ENCODE data around the gene GMPR.
"Not testable (repeated sequence)": the region's sequence is repeated elsewhere in the genome, so short reads cannot be mapped to it uniquely, and the experiment has no call there.

The GMPR gene

GRCh38 chr6:16226117-16227047 is 12.0 kb upstream of the GMPR start:
- DNase-seq = not testable (repeated sequence)

DNA sequence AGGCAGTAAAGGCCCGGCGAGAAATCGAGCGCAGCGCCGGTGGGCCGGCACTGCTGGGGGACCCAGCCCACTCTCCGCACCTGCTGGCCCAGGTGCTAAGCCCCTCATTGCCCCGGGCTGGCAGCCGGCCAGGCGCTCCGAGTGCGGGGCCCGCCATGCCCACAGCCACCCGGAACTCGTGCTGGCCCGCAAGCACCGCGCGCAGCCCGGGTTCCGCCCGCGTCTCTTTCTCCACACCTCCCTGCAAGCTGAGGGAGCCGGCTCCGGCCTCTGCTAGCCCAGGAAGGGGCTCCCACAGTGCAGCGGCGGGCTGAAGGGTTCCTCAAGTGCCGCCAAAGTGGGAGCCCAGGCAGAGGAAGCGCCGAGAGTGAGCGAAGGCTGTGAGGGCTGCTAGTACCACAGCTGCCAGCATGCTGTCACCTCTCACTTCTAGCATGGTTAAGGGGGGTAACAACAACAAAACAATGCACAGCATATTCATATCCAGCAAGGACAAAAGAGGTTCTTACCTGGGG is 11.3 kb upstream of the GMPR start:
- DNase-seq = no peak

DNA sequence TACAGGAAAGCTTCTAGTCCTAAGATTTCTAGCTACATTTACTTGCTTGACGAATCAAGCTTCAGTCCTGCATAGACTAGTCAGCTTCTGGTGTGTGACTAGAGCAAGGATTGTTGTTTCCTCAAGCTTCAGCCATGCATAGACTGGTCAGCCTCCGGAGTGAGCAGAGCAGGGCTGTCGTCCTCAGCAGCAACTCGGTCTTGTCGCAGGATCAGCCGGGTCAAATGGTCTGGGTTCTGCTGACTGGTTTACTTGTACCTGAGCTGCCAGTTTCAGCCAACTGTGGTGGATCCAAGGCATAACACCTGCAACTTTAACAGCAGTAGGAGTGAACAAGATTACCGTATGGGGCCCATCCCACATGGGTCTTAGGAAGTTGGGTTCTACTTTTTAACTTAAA is 10.8 kb upstream of the GMPR start:
- no peak for DNase-seq

DNA sequence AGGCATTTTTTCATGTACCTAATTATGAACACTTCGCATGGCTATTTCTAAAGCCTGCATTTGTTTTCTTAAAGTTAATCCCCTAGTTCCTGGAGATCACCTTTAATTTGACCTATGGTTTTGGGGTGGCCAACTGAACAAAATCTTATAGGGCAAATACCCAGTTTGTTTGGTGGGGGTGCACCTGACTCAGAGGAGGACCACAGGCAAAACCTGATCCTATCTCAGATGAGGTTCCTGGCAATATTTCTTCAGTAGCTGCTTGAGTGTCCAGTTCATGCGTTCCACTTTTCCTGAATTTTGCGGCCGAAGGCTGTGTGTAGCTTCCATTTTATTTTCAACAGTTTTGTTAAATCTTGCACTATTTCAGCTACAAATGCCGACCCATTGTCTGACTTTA is 10.3 kb upstream of the GMPR start:
- DNase-seq = no peak

DNA sequence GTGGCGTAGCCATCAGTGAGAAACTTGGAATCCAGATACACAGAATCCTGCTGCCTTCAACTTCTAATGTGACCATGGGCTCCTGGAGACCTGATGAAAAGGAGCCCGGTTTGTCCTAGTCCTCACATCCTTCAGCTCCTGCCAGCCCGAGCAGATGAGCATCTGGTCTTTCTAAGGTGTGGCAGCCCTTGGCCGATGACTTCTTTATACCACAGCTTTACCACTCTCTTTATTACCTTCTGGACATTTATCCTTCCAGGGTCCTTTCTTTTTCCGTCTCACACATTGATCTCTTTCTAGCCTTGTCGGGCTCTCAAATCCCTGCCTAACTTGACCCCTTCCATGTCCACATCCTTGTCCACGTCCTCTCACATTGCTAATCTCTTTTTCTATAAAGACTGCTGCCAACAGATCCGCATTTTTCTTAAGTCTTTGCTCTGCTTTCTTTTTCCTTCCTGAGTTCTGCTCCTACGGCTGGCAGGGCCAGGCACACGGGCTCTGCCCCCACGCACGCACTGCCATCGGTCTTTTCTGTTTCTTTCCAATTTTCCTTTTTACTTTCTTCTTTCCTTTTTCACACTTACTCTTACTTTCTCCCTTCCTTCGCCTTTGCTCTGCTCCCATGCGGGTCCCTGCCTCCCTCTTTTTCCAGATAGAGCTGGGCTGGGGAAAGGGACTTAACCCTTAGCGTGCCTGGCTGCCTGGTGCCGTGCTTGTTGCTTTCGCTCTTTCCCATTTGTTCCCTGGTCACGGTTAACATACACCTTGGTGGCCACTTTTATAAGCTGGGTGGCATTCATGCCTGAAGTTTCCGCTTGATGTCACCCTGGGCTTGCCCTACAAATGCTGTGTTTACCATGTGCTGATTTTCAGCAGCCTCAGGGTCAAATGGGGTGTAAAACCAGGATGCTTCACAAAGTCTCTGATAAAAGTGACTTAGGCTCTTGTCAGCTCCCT is 9.4 kb upstream of the GMPR start:
- DNase-seq = no peak

DNA sequence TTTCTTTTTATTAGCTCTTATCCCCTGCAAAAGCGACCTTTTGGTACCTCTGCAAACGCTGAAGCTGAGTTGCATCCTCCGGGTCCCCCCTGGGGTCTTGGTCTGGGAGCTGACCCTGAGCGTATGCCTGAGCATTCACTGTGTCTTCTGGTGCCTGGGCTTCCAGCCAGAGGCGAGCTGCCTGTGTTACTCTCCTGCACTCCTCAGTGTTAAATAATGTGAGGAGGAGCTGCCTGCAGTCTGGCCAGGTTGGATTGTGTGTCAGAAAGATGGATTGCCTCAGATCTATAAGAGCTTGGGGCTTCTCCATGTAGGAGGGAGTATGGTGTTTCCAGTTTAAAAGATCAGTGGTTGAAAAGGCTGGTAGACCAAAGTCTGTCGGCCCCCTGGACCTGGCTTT is 8.7 kb upstream of the GMPR start:
- no peak for DNase-seq

DNA sequence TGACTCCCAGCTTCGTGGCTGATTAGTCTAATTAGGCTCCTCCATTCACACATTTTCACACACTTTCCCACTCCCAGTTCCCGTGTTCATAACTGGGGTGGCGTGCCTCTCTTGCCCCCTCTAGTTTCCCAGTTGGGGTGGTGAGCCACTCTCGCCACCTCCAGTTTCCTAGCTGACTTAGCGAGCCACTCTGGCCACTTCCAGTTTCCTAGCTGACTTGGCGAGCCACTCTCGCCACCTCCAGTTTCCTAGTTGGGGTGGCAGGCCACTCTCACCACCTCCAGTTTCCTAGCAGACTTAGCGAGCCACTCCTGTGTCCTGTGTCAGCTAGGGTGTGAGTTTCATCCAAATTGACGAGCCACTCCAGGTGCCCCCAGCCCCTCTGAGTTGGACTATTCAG is 7.4 kb upstream of the GMPR start:
- DNase-seq = no peak

DNA sequence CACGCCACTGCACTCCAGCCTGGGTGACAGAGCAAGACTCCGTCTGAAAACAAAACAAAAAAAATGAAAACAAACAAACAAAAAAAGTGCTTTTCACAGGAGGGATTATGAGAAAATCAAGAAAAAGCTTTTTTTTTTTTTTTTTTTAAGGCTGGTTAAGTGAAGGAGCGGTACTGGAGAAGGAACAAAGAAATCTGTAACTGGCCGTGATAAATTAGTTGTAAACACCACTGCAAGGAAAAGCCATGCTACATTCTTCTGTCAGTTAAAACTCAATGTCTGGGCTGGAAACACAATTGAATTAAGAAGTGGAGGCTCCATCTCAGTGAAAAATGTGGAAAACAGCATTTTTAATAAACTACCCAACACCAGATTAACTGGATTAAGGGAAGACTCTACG is 6.3 kb upstream of the GMPR start:
- DNase-seq = no peak

- DNase-seq = no peak
Observed at GRCh38 chr6:16236009-16236501, 2.3 kb upstream of the GMPR start.

- peak; percentile 42 to 56 for DNase-seq
Observed at GRCh38 chr6:16236631-16237199, 1.7 kb upstream of the GMPR start.

DNA sequence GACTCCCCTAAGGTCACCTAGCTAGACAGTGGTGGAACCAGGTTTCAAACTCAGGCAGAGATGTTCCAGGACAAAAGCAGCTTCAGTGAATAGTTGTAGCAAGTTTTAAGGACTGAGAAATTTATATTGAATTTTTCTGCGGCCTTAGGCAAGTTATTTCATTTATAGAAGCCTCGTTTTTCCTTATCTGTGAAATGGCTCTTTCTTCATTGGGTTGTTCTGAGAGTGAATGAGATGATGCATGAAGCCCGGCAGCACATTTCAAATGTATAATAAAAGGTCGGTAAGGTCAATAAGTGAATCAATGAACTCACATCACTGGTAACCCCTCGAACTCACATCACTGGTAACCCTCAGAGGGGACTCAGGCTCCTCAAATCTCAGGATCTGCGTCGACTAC is 1.1 kb upstream of the GMPR start:
- DNase-seq = no peak

- peak; percentile 40 to 46 for DNase-seq
Observed at GRCh38 chr6:16238963-16239797, 793 bp downstream of the GMPR start.

DNA sequence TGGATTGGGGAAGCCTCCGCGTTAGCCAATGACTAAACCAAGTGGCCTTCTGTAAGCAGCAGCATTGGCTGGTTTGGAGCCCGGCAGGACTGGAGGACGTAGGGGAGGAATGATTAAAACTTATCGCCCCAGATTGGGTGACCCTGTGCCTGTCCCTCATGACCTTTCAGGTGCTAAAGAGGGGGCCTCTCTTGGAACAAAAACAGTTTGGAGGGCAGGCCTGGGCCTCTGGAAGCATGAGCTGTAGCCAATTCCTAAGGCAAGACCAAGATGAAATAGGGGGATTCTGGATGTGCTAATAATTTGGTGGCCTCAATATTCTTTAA is 1.4 kb downstream of the GMPR start:
- DNase-seq = peak; percentile 94 to 95

- no peak for DNase-seq
Observed at GRCh38 chr6:16240589-16241320, 2.4 kb downstream of the GMPR start.

- no peak for DNase-seq
Observed at GRCh38 chr6:16241321-16241689, 2.9 kb downstream of the GMPR start.

DNA sequence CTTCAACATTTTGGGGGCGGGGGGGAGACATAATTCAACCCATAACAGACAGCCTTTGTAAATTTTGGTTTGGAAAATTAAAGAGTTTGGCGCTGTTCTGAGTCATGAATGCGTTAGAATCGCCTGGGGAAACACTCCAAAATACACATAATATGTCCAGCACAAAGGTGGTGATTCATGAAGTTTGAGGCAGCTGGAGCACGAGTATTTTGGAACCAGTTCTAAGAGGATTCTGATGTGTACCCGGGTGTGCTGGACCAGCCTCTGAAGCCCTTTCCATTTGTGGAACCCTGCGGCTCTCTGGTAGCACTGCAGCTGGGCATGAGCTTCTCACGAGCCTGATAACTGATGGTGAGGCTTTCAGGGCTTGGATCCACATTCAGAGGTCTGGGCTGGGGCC is 4.7 kb downstream of the GMPR start:
- no peak for DNase-seq

- DNase-seq = no peak
Observed at GRCh38 chr6:16243664-16244063, 5.3 kb downstream of the GMPR start.

DNA sequence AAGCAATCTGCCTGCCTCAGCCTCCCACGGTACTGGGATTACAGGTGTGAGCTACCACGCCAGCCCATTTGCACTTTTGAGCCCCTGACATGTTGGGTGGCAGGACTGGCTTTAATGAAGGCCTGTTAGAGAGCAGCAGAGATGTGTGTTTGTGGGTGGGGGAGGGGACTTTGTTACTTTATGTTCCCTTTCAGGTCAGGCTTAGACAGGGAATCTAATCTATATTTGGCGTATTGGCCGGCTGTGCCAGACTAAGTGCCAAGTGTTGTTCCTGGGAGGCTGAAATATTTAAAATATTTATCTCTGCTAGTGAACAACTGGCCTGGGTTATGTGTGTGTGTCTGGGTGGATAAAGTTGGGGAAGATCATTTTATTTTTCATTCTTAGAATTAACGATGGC is 6.1 kb downstream of the GMPR start:
- DNase-seq = no peak

DNA sequence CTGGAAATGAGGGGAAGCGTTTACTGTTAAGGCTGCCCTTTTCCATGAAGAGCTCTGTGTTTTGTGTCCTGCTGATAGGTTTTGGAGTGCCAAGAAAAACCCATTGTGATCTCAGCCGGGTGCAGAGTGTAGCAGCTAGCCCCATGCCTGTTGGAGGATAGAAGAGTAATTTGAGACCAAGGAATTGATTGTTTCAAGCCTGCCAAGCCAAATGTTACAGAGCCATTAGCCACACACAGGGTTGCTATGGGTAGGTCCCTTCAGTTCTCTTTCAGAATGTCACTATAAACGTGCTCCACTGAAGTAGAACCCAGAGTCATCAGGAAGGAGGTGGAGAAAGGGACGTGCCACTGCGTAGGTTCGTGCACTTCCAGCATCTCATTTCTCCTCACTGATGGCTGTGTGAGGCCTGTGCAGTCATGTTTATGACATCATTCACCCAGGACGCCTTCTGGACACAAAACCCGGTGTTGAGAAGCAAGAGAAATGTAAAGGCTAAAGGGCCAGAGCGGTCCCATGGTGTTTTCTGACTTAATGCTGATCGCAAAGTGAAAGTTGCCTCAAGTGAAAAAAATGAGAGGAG is 6.6 kb downstream of the GMPR start:
- no peak for DNase-seq

- no peak for DNase-seq
Observed at GRCh38 chr6:16248271-16248853, 10.0 kb downstream of the GMPR start.

DNA sequence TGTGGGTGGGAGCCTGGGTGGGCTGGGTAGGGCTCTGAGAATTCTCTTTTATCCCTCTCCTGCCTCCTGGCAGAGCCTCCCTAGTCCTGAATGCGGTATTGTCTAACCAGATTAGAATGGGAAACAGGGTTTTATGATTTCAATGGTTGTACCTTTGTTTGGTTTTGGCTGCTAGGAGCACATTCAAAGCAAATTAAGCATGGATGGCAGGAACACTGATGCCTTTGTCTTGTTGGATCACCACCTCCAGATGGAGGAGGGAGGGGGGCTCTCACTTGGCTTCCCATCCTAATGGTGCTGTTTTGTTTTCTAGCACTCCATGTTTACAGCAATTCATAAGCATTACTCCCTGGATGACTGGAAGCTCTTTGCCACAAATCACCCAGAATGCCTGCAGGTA is 11.6 kb downstream of the GMPR start:
- no peak for DNase-seq
